Stimulated activated CD4-positive, alpha-beta T cell treated with anti-CD3 and anti-CD28 coated beads, Interleukin-15, amount 100 ng/mL, for 24 hours (primary cell): ENCODE measurements around the gene PEAK1.
A peak's percentile ranks its signal among the peaks of the same experiment; 100 is the strongest.
"Not testable (repeated sequence)": the region's sequence is repeated elsewhere in the genome, so short reads cannot be mapped to it uniquely, and the experiment has no call there.

Experiments
- DNase-seq: peaks from one replicate; pipeline ENCODE4 v3.0.0-alpha.2; 2020

The PEAK1 gene

GRCh38 chr15:77305953-77306352, 114.0 kb downstream of the PEAK1 start:
- no peak for DNase-seq

GRCh38 chr15:77296773-77297337, 123.0 kb downstream of the PEAK1 start:
- no peak for DNase-seq

- DNase-seq = no peak
These were observed 124.5 kb downstream of the PEAK1 start for GRCh38 chr15:77295446-77295845.

GRCh38 chr15:77292969-77293558, 126.8 kb downstream of the PEAK1 start:
- no peak for DNase-seq

- DNase-seq = no peak
These were observed 128.8 kb downstream of the PEAK1 start for GRCh38 chr15:77291107-77291506.

GRCh38 chr15:77287385-77287784, 132.5 kb downstream of the PEAK1 start:
- DNase-seq = no peak

GRCh38 chr15:77285057-77285997, 134.6 kb downstream of the PEAK1 start:
- DNase-seq = no peak

- no peak for DNase-seq
These were observed 137.6 kb downstream of the PEAK1 start for GRCh38 chr15:77282333-77282732.

GRCh38 chr15:77276943-77277342, 143.0 kb downstream of the PEAK1 start:
- no peak for DNase-seq

- no peak for DNase-seq
These were observed 143.8 kb downstream of the PEAK1 start for GRCh38 chr15:77276096-77276495.

GRCh38 chr15:77273136-77273535, 146.8 kb downstream of the PEAK1 start:
- not testable (repeated sequence) for DNase-seq

- no peak for DNase-seq
These were observed 153.1 kb downstream of the PEAK1 start for GRCh38 chr15:77266708-77267386.

- no peak for DNase-seq
These were observed 164.5 kb downstream of the PEAK1 start for GRCh38 chr15:77255385-77255784.

GRCh38 chr15:77251662-77252061, 168.2 kb downstream of the PEAK1 start:
- DNase-seq = peak; percentile 33

- no peak for DNase-seq
These were observed 172.8 kb downstream of the PEAK1 start for GRCh38 chr15:77247116-77247515.

GRCh38 chr15:77243716-77244401, 176.0 kb downstream of the PEAK1 start:
- DNase-seq = no peak

GRCh38 chr15:77243135-77243534, 176.8 kb downstream of the PEAK1 start:
- DNase-seq = no peak

- DNase-seq = no peak
These were observed 179.9 kb downstream of the PEAK1 start for GRCh38 chr15:77239882-77240608.

- DNase-seq = no peak
These were observed 184.3 kb downstream of the PEAK1 start for GRCh38 chr15:77235566-77235965.

- DNase-seq = no peak
These were observed 191.1 kb downstream of the PEAK1 start for GRCh38 chr15:77228828-77229227.

- DNase-seq = no peak
These were observed 193.3 kb downstream of the PEAK1 start for GRCh38 chr15:77226652-77227051.

- no peak for DNase-seq
These were observed 194.3 kb downstream of the PEAK1 start for GRCh38 chr15:77225646-77226045.
